ENCODE measurements around the gene FAM216A. TPM values are rescaled to one million over a fixed set of nuclear protein-coding genes. Genes with fewer than 3 reads are reported as not detected.
"Not testable (repeated sequence)": the region's sequence is repeated elsewhere in the genome, so short reads cannot be mapped to it uniquely, and the experiment has no call there.

FAM216A gene
- total RNA-seq, 8 experiments from 2014 or later = 23.0 to 48.7 (median 36.2) TPM

- Histone ChIP-seq H3K27ac (no peak overlapping the region), H3K4me1 (replicated peaks in 1 of 2) (peaks cover 5 to 8% of the 10 kb centered on the region in 2 donors), H3K4me3 (no peak overlapping the region)
- no peak for ATAC-seq (replicated peaks in 6 of 8)
- WGBS, 10 experiments = 40 to 75% (median 60%) methylated on average over 1 of the region's 1 CpG; no CpG with 5 or more reads in 5 of the 10 experiments
- in situ Hi-C loops (cut with MboI; ENCODE audit: low pct_unique_long_range_greater_than_20kb in 2 of 9, low sequenced_read_pairs in 9 of 9, unreplicated experiment in 9 of 9) = loop anchor here in 1 of 9 experiments (25.0 kb wide), 1 partner anchor 436 kb away; no protein-coding TSS in a partner anchor
Observed at GRCh38 chr12:110451263-110451662, 17.4 kb upstream of the FAM216A start.

GRCh38 chr12:110453569-110454296 is 14.9 kb upstream of the FAM216A start:
- 59 to 97% (median 93%) methylated on average over 3 to 4 of the region's 4 CpGs; no CpG with 5 or more reads in 2 of the 10 experiments for WGBS, 10 experiments
- in situ Hi-C loops (cut with MboI; ENCODE audit: low pct_unique_long_range_greater_than_20kb in 2 of 9, low sequenced_read_pairs in 9 of 9, unreplicated experiment in 9 of 9) = loop anchor here in 1 of 9 experiments (25.0 kb wide), 1 partner anchor 434 kb away; no protein-coding TSS in a partner anchor
- no peak overlapping the region for H3K4me3 ChIP-seq
- no peak overlapping the region for H3K27ac ChIP-seq
- H3K4me1 ChIP-seq (replicated peaks in 1 of 2) = peaks cover 5 to 8% of the 10 kb centered on the region in 2 donors
- ATAC-seq (replicated peaks in 6 of 8) = no peak

- Histone ChIP-seq H3K4me3 (no peak overlapping the region), H3K4me1 (replicated peaks in 1 of 2) (no peaks in the 10 kb centered on the region), H3K27ac (no peak overlapping the region)
- no peak for ATAC-seq (replicated peaks in 6 of 8)
- in situ Hi-C loops (cut with MboI; ENCODE audit: low pct_unique_long_range_greater_than_20kb in 2 of 9, low sequenced_read_pairs in 9 of 9, unreplicated experiment in 9 of 9) = loop anchor here in 1 of 9 experiments (25.0 kb wide), 1 partner anchor 429 kb away; no protein-coding TSS in a partner anchor
- 83 to 100% (median 96%) methylated on average over 1 to 4 of the region's 4 CpGs; no CpG with 5 or more reads in 2 of the 10 experiments for WGBS, 10 experiments
Observed at GRCh38 chr12:110458756-110459155, 9.9 kb upstream of the FAM216A start.

GRCh38 chr12:110461189-110461588 is 7.5 kb upstream of the FAM216A start:
- not testable (repeated sequence) for H3K4me3 ChIP-seq; H3K27ac ChIP-seq; H3K4me1 ChIP-seq (replicated peaks in 1 of 2); ATAC-seq (replicated peaks in 6 of 8)
- 69 to 100% (median 92%) methylated on average over 2 to 5 of the region's 5 CpGs for WGBS, 10 experiments
- in situ Hi-C loops (cut with MboI; ENCODE audit: low pct_unique_long_range_greater_than_20kb in 2 of 9, low sequenced_read_pairs in 9 of 9, unreplicated experiment in 9 of 9) = loop anchor here in 1 of 9 experiments (25.0 kb wide), 1 partner anchor 426 kb away; no protein-coding TSS in a partner anchor

- Histone ChIP-seq H3K4me1 (replicated peaks in 1 of 2) (peaks cover 7 to 8% of the 10 kb centered on the region in 2 donors), H3K27ac (no peak overlapping the region), H3K4me3 (no peak overlapping the region)
- in situ Hi-C loops (cut with MboI; ENCODE audit: low pct_unique_long_range_greater_than_20kb in 2 of 9, low sequenced_read_pairs in 9 of 9, unreplicated experiment in 9 of 9) = loop anchor here in 1 of 9 experiments (25.0 kb wide), 1 partner anchor 422 kb away; no protein-coding TSS in a partner anchor
- ATAC-seq (replicated peaks in 6 of 8) = no peak
- WGBS, 10 experiments = 64 to 100% (median 83%) methylated on average over 1 to 2 of the region's 2 CpGs; no CpG with 5 or more reads in 4 of the 10 experiments
Observed at GRCh38 chr12:110465024-110465423, 3.6 kb upstream of the FAM216A start.

GRCh38 chr12:110465765-110466164 is 2.9 kb upstream of the FAM216A start:
- not testable (repeated sequence) for ATAC-seq (replicated peaks in 6 of 8); H3K4me3 ChIP-seq; H3K4me1 ChIP-seq (replicated peaks in 1 of 2); H3K27ac ChIP-seq
- 83 to 100% (median 97%) methylated on average over 2 to 11 of the region's 11 CpGs; no CpG with 5 or more reads in 4 of the 10 experiments for WGBS, 10 experiments
- in situ Hi-C loops (cut with MboI; ENCODE audit: low pct_unique_long_range_greater_than_20kb in 2 of 9, low sequenced_read_pairs in 9 of 9, unreplicated experiment in 9 of 9) = loop anchor here in 1 of 9 experiments (25.0 kb wide), 1 partner anchor 422 kb away; no protein-coding TSS in a partner anchor

- no peak for ATAC-seq (replicated peaks in 6 of 8)
- Histone ChIP-seq H3K27ac (no peak overlapping the region), H3K4me3 (no peak overlapping the region), H3K4me1 (replicated peaks in 1 of 2) (peaks cover 7 to 8% of the 10 kb centered on the region in 2 donors)
- in situ Hi-C loops (cut with MboI; ENCODE audit: low pct_unique_long_range_greater_than_20kb in 2 of 9, low sequenced_read_pairs in 9 of 9, unreplicated experiment in 9 of 9) = loop anchor here in 1 of 9 experiments (25.0 kb wide), 1 partner anchor 421 kb away; no protein-coding TSS in a partner anchor
- 56 to 94% (median 73%) methylated on average over 2 to 3 of the region's 5 CpGs; no CpG with 5 or more reads in 4 of the 10 experiments for whole genome bisulfite sequencing, 10 experiments
Observed at GRCh38 chr12:110466791-110467190, 1.9 kb upstream of the FAM216A start.

- no peak for ATAC-seq (replicated peaks in 6 of 8)
- peak overlapping the region; percentile 9 to 89 for H3K27ac ChIP-seq
- in situ Hi-C loops (cut with MboI; ENCODE audit: low pct_unique_long_range_greater_than_20kb in 2 of 9, low sequenced_read_pairs in 9 of 9, unreplicated experiment in 9 of 9) = loop anchor here in 1 of 9 experiments (25.0 kb wide), 1 partner anchor 419 kb away; no protein-coding TSS in a partner anchor
- H3K4me3 ChIP-seq = peak overlapping the region; percentile 42 to 85 (median 66)
- peaks cover 7 to 8% of the 10 kb centered on the region in 2 donors for H3K4me1 ChIP-seq (replicated peaks in 1 of 2)
- 0 to 5% (median 0%) methylated on average over 2 to 14 of the region's 15 CpGs; no CpG with 5 or more reads in 1 of the 10 experiments for WGBS, 10 experiments
Observed at GRCh38 chr12:110467847-110468213, 815 bp upstream of the FAM216A start.

- WGBS, 10 experiments = 90 to 100% (median 100%) methylated on average over 1 to 5 of the region's 7 CpGs; no CpG with 5 or more reads in 3 of the 10 experiments
- no peak for ATAC-seq (replicated peaks in 6 of 8)
- in situ Hi-C loops (cut with MboI; ENCODE audit: low pct_unique_long_range_greater_than_20kb in 2 of 9, low sequenced_read_pairs in 9 of 9, unreplicated experiment in 9 of 9) = no loop called here
- Histone ChIP-seq H3K4me3 (no peak overlapping the region), H3K27ac (no peak overlapping the region), H3K4me1 (replicated peaks in 1 of 2) (no peaks in the 10 kb centered on the region)
Observed at GRCh38 chr12:110475426-110475825, 6.8 kb downstream of the FAM216A start.

GRCh38 chr12:110498984-110499706 is 30.5 kb downstream of the FAM216A start:
- peak in 1 of 8 experiments; percentile 2 for ATAC-seq (replicated peaks in 6 of 8)
- peaks cover 17 to 19% of the 10 kb centered on the region in 2 donors for H3K4me1 ChIP-seq (replicated peaks in 1 of 2)
- H3K4me3 ChIP-seq = no peak overlapping the region
- no peak overlapping the region for H3K27ac ChIP-seq
- 14 to 100% (median 86%) methylated on average over 1 to 4 of the region's 4 CpGs for WGBS, 10 experiments
- in situ Hi-C loops (cut with MboI; ENCODE audit: low pct_unique_long_range_greater_than_20kb in 2 of 9, low sequenced_read_pairs in 9 of 9, unreplicated experiment in 9 of 9) = no loop called here

- H3K27ac ChIP-seq = peak overlapping the region; percentile 72 to 87
- in situ Hi-C loops (cut with MboI; ENCODE audit: low pct_unique_long_range_greater_than_20kb in 2 of 9, low sequenced_read_pairs in 9 of 9, unreplicated experiment in 9 of 9) = loop anchor here in 2 of 9 experiments (25.0 kb wide), 2 partner anchors 111 to 386 kb away; partner anchors contain the start of gene TCTN1 (in 1 of the 2)
- WGBS, 10 experiments = 0 to 6% (median 0%) methylated on average over 2 to 9 of the region's 17 CpGs; no CpG with 5 or more reads in 4 of the 10 experiments
- peak overlapping the region; percentile 56 to 95 (median 78) for H3K4me3 ChIP-seq
- peak in 3 of 8 experiments; percentile 41 to 58 (median 48) for ATAC-seq (replicated peaks in 6 of 8)
- peaks cover 17 to 19% of the 10 kb centered on the region in 2 donors for H3K4me1 ChIP-seq (replicated peaks in 1 of 2)
Observed at GRCh38 chr12:110501399-110501751, 32.7 kb downstream of the FAM216A start.
